SKM-1 treated with dmso at 0.1 percent for 144 hours (cell line): ENCODE measurements around the gene RBBP8.

Experiments used
- DNase-seq: peaks from one replicate; lab custom pipeline; 2025; ENCODE audit not compliant: unreplicated experiment; lab: John Stamatoyannopoulos, UW

RBBP8 gene

DNA sequence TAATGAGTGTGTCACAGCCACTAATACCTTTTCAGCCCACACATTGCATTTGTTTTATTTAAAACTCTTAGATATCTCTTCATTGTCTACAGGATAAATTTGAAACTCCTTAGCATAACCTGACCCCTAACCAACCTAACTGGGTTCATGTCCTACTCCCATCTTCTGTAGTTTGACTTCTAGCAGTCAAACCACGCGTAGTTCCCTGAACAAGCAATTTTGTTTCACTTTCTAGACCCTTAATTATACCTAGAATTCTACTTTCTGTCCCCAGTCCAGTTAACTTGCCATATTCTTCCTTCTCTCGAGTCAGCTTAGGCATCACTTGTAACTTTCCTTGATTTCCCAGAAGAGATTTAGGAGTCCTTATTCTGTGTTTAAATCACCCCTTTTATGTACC lies 55.1 kb downstream of the RBBP8 start:
- DNase-seq, result no peak

DNA sequence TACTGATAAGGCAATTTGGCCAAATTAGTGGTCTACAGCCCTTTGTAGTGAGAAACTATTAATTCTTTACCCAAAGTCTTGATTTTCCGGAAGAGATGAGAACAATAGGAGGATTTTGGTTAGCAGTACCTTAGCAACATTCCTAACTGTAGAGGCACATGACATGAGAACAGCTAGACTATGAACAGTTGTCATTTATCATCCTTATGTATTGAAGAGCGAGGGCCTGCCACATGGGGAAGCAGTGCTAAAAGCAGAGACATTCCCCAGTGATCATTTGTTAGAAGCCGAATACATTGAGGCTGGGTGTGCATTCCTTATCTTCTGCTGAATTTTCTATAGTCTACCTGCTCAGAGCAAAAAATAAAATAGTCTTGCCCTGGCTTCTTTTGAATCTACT lies 65.2 kb downstream of the RBBP8 start:
- no peak for DNase-seq

- DNase-seq, result no peak
Measured at GRCh38 chr18:22999212-22999611, 66.1 kb downstream of the RBBP8 start.

- DNase-seq, result no peak
Measured at GRCh38 chr18:22999647-23000046, 66.5 kb downstream of the RBBP8 start.

DNA sequence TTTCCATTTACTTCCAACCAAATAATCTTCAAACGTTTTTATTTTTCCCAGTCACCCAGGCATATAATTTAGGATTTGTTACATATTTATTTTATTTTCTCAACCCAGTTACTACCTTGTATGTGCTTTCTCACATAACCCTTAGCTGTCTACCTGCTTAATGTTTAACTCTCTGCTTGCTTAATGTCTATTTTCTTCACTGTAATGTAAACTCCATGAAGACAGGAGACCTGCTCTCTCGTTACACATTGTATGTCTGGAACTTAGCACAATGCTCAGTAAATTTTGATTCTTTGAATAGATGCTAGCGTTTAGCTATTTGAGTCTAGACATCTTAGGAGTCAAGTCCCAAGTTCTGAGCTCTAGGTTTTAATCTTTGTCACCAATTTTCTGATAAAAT lies 70.2 kb downstream of the RBBP8 start:
- no peak for DNase-seq

GRCh38 chr18:23012249-23012648 lies 79.1 kb downstream of the RBBP8 start:
- no peak for DNase-seq

- no peak for DNase-seq
Measured at GRCh38 chr18:23020555-23021294, 87.6 kb downstream of the RBBP8 start.

DNA sequence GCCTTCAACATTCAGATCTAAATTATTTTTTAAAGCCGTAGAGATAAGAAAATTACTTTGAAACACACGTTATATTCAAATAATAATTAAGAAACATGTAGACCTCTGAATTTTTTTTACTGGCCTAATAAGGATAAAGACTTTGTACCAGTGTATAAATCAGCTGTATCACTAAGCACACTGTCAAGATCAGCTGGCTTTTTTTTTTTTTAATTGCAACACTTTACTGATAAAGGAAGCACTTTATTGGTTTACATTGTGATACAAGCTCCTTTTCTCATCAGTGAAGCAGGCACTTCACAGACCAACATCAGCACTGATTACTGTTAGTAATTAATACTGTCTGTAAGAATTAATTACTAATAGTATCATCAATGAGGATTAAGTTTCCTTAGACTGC lies 88.5 kb downstream of the RBBP8 start:
- no peak for DNase-seq

- DNase-seq, result no peak
Measured at GRCh38 chr18:23032030-23032582, 99.0 kb downstream of the RBBP8 start.

GRCh38 chr18:23033056-23033455 lies 99.9 kb downstream of the RBBP8 start:
- no peak for DNase-seq

DNA sequence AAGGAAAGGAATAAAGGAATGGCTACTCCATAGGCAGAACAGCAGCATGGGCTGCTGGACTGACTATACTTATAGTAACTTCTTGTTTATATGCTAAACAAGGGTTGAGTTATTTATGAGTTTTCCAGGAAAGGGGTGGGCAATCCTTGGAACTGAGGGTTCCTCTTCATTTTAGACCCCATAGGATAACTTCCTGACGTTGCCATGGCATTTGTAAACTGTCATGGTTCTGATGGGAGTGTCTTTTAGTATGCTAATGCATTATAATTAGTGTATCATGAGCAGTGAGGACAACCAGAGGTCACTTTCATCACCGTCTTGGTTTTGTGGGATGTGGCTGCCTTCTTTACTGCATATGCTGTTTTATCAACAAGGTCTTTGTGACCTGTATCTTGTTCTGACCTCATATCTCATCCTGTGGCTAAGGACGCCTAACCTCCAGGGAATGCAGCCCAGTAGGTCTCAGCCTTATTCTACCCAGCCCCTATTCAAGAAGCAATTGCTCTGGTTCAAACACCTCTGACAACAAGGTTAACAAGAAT lies 103.6 kb downstream of the RBBP8 start:
- DNase-seq, result no peak

- no peak for DNase-seq
Measured at GRCh38 chr18:23037646-23038045, 104.5 kb downstream of the RBBP8 start.

GRCh38 chr18:23038712-23039111 lies 105.6 kb downstream of the RBBP8 start:
- DNase-seq, result no peak

- DNase-seq, result no peak
Measured at GRCh38 chr18:23042133-23042532, 109.0 kb downstream of the RBBP8 start.

DNA sequence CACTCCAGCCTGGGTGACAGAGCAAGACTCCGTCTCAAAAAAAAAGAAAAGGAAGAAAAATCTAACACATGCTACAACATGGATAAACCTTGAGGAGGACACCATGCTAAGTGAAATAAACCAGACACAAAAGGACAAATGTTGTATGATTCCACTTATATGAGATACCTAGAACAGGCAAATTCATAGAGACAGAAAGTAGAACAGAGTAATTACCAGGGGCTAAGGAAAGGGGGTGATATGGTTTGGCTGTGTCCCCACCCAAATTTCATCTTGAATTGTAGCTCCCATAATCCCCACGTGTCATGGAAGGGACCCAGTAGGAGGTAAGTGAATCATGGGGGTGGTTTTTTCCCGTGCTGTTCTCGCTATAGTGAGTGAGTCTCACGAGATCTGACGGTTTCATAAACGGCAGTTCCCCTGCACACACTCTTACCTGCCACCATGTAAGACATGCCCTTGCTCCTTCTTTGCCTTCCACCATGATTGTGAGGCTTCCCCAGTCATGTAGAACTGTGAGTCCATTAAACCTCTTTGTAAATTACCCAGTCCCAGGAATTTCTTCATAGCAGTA lies 110.8 kb downstream of the RBBP8 start:
- DNase-seq, result no peak

DNA sequence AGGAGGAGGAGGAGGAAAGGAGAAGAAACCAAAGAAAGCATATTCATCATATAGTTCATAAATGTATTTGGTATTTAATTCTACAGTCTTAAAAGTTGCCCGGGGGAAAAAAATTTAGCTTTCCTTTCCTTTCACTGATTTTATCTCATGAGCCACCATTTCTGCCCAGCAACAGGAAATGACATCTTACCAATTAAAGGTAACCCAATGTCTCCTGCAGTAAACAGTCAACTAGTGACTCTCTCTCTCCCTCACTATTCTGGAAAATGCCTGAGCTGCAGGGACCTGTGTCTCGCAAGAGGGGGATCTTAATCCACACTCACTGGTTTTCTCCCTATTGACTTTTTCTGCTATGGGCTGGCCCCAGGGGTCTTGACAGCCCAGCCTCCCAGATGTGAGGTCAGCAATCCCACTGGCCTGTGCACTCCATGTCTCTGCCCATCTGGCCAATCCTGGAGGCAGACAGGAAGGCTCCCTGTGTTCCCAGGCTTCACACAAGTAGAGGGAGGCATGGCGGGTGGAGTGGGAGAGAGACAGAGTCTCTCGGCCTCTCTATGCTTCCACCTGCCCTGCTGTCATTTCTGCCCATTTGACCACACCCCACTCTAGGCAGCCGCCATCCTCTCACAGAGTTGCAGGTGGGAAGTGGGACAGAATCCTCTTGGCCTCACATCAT lies 116.7 kb downstream of the RBBP8 start:
- DNase-seq, result no peak

GRCh38 chr18:23053776-23054457 lies 120.8 kb downstream of the RBBP8 start:
- DNase-seq, result no peak

GRCh38 chr18:23054553-23054952 lies 121.4 kb downstream of the RBBP8 start:
- DNase-seq, result no peak

DNA sequence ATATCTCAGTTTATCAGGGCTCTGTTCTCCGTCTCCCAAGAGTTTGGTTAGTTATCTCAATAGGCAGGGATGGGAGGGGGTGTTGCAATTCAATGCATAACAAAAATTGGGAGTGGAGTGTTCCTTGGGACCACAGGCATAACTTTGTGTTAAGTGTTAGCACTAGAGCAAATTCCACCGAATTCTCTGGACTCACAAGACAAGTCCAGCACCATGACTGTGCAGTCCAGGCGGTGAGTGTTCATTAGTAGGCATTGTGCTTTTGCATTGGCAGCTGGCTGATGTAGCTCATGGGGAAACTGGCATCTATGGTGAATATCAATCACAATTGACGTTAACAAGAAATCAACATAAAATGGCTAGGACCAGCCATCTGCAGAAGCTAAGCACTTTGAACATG lies 123.2 kb downstream of the RBBP8 start:
- DNase-seq, result no peak

GRCh38 chr18:23057096-23057495 lies 124.0 kb downstream of the RBBP8 start:
- no peak for DNase-seq

- DNase-seq, result no peak
Measured at GRCh38 chr18:23058746-23059415, 125.8 kb downstream of the RBBP8 start.
